GM18498 (cell line): ENCODE data around the gene MTUS2.
A peak's percentile ranks its signal among the peaks of the same experiment; 100 is the strongest.
"Not testable (repeated sequence)": the region's sequence is repeated elsewhere in the genome, so short reads cannot be mapped to it uniquely, and the experiment has no call there.

ENCODE experiments used
- ATAC-seq: cut with Tn5 transposase; IDR thresholded peaks from one replicate; pipeline ENCODE4 v1.9.1; 2021; ENCODE audit warnings: mild to moderate bottlenecking, moderate library complexity; ENCODE audit not compliant: unreplicated experiment

MTUS2 gene

GRCh38 chr13:29156136-29156535 lies 336.0 kb downstream of the MTUS2 start:
- ATAC-seq, result no peak

GRCh38 chr13:29159871-29160270 lies 339.7 kb downstream of the MTUS2 start:
- no peak for ATAC-seq

- no peak for ATAC-seq
These were observed 340.7 kb downstream of the MTUS2 start for GRCh38 chr13:29160862-29161261.

- no peak for ATAC-seq
These were observed 341.5 kb downstream of the MTUS2 start for GRCh38 chr13:29161676-29162075.

- no peak for ATAC-seq
These were observed 342.6 kb downstream of the MTUS2 start for GRCh38 chr13:29162638-29163235.

GRCh38 chr13:29164116-29164515 lies 344.0 kb downstream of the MTUS2 start:
- no peak for ATAC-seq

GRCh38 chr13:29165216-29165615 lies 345.1 kb downstream of the MTUS2 start:
- ATAC-seq, result no peak

GRCh38 chr13:29165840-29166239 lies 345.7 kb downstream of the MTUS2 start:
- ATAC-seq, result no peak

- ATAC-seq, result no peak
These were observed 350.4 kb downstream of the MTUS2 start for GRCh38 chr13:29170436-29171082.

- ATAC-seq, result no peak
These were observed 351.1 kb downstream of the MTUS2 start for GRCh38 chr13:29171244-29171643.

GRCh38 chr13:29174093-29174492 lies 354.0 kb downstream of the MTUS2 start:
- ATAC-seq, result no peak

- no peak for ATAC-seq
These were observed 355.2 kb downstream of the MTUS2 start for GRCh38 chr13:29175250-29175873.

GRCh38 chr13:29180055-29180454 lies 359.9 kb downstream of the MTUS2 start:
- ATAC-seq, result no peak

GRCh38 chr13:29182216-29182615 lies 362.1 kb downstream of the MTUS2 start:
- no peak for ATAC-seq

GRCh38 chr13:29185926-29186325 lies 365.8 kb downstream of the MTUS2 start:
- ATAC-seq, result no peak

- no peak for ATAC-seq
These were observed 367.4 kb downstream of the MTUS2 start for GRCh38 chr13:29187584-29187983.

- ATAC-seq, result no peak
These were observed 370.2 kb downstream of the MTUS2 start for GRCh38 chr13:29190298-29190697.

- ATAC-seq, result no peak
These were observed 372.9 kb downstream of the MTUS2 start for GRCh38 chr13:29193083-29193482.

- ATAC-seq, result no peak
These were observed 375.3 kb downstream of the MTUS2 start for GRCh38 chr13:29195456-29195855.

GRCh38 chr13:29196409-29197074 lies 376.4 kb downstream of the MTUS2 start:
- peak; percentile 95 for ATAC-seq

- ATAC-seq, result not testable (repeated sequence)
These were observed 382.6 kb downstream of the MTUS2 start for GRCh38 chr13:29202753-29203152.

- no peak for ATAC-seq
These were observed 384.5 kb downstream of the MTUS2 start for GRCh38 chr13:29204651-29205050.
